Endothelial cell of umbilical vein (primary cell): ENCODE data around the gene GMPPB. TPM values are rescaled to one million over a fixed set of nuclear protein-coding genes. Genes with fewer than 3 reads are reported as not detected.
"Not testable (repeated sequence)": the region's sequence is repeated elsewhere in the genome, so short reads cannot be mapped to it uniquely, and the experiment has no call there.

Experiments
- BruUV-seq: library from RNA; stranded (reverse); fragments of 400-500 nt; replicated peaks from 2 replicates; lab custom pipeline; 2021; lab: Mats Ljungman, UMichigan
- CTCF ChIA-PET: fragments of 300-600, 350-600 bp; sonication (Branson Sonifier 250); formaldehyde crosslinking; loops from one replicate; lab custom pipeline; 2021; ENCODE audit warnings: antibody characterized with exemption, inconsistent platforms; lab: Charles Lee
- POLR2A ChIA-PET: fragments of 300-600, 350-600 bp; sonication (Branson Sonifier 250); formaldehyde crosslinking; loops from one replicate; lab custom pipeline; 2021; ENCODE audit warnings: antibody characterized with exemption, inconsistent platforms; lab: Charles Lee
- DNase-seq: peaks from one replicate; pipeline ENCODE4 v3.0.0-alpha.2; 2011; ENCODE audit warnings: low read depth, low spot score
- FAIRE-seq: peaks from 2 replicates; lab custom pipeline; 2011; peaks lifted over from hg19 to GRCh38; lab: Jason Lieb, UNC
- H2AFZ ChIP-seq: 2 replicates; pipeline ENCODE4 v1.6.0; 2012; ENCODE audit warnings: low read depth, low read length, control low read depth, inconsistent platforms
- H3K27ac ChIP-seq: 2 replicates; pipeline ENCODE4 v1.5.1; 2011; ENCODE audit warnings: low read depth, mild to moderate bottlenecking, control low read depth, low read length, moderate library complexity; ENCODE audit not compliant: insufficient read depth
- H3K27me3 ChIP-seq, 2 experiments: 2 replicates each; pipeline versions ENCODE4 v1.6.0 to v1.6.1; 2011; ENCODE audit warnings: low read length in 2 of 2, mixed read lengths in 1 of 2; ENCODE audit not compliant: control insufficient read depth in 2 of 2, insufficient read depth in 2 of 2
- H3K36me3 ChIP-seq, 2 experiments: 2 replicates in 1 of 2; 3 replicates in 1 of 2; pipeline ENCODE4 v1.5.1; 2011; ENCODE audit warnings: low read length in 2 of 2, mild to moderate bottlenecking in 1 of 2, moderate library complexity in 1 of 2; ENCODE audit not compliant: control insufficient read depth in 2 of 2, insufficient read depth in 2 of 2; ENCODE audit errors: extremely low read depth in 1 of 2
- H3K4me1 ChIP-seq: 3 replicates; pipeline ENCODE4 v1.5.1; 2011; ENCODE audit warnings: mild to moderate bottlenecking, low read length; ENCODE audit not compliant: control insufficient read depth, insufficient read depth; ENCODE audit errors: extremely low read depth
- H3K4me2 ChIP-seq: 2 replicates; pipeline ENCODE4 v1.6.1; 2011; ENCODE audit warnings: low read length, control low read depth, mixed read lengths; ENCODE audit not compliant: insufficient read depth
- H3K4me3 ChIP-seq, 3 experiments: fragments of 200-600 bp in 1 of 3; sonication (generic), shearing (Covaris generic) in 1 of 3; replicated peaks in 1 of 3; 2 replicates each; pipeline ENCODE4 v1.5.1; 2011 to 2016; ENCODE audit warnings: control low read depth in 3 of 3, low read length in 3 of 3, mild to moderate bottlenecking in 2 of 3, inconsistent platforms in 1 of 3, low read depth in 1 of 3, moderate library complexity in 1 of 3; ENCODE audit not compliant: insufficient read depth in 1 of 3
- H3K79me2 ChIP-seq: 2 replicates; pipeline ENCODE4 v1.6.0; 2012; ENCODE audit warnings: low read length, inconsistent platforms; ENCODE audit not compliant: control insufficient read depth, insufficient read depth
- H3K9ac ChIP-seq: replicated peaks from 2 replicates; pipeline ENCODE3; 2011; ENCODE audit warnings: low read length, control low read depth; ENCODE audit not compliant: insufficient read depth; ENCODE audit errors: extremely low read depth
- H3K9me1 ChIP-seq: replicated peaks from 3 replicates; pipeline ENCODE4 v1.6.0; 2011; ENCODE audit warnings: mild to moderate bottlenecking, low read length; ENCODE audit not compliant: control insufficient read depth, insufficient read depth; ENCODE audit errors: extremely low read depth
- H3K9me3 ChIP-seq: replicated peaks from 2 replicates; pipeline ENCODE4 v1.5.1; 2012; ENCODE audit warnings: low read length, inconsistent platforms; ENCODE audit not compliant: control insufficient read depth, insufficient read depth
- H4K20me1 ChIP-seq: replicated peaks from 2 replicates; pipeline ENCODE3; 2011; ENCODE audit warnings: mild to moderate bottlenecking, low read length; ENCODE audit not compliant: control insufficient read depth, insufficient read depth; ENCODE audit errors: extremely low read depth
- EZH2 ChIP-seq: IDR thresholded peaks from 2 replicates; pipeline ENCODE4 v1.6.1; 2012; ENCODE audit warnings: borderline replicate concordance, low read depth, mild to moderate bottlenecking, moderate library complexity, low read length, inconsistent platforms; ENCODE audit not compliant: severe bottlenecking
- FOS ChIP-seq: IDR thresholded peaks from 2 replicates; pipeline ENCODE4 v1.6.1; 2011; ENCODE audit warnings: mild to moderate bottlenecking, low read length, moderate library complexity, borderline replicate concordance; ENCODE audit not compliant: insufficient read depth
- GATA2 ChIP-seq: IDR thresholded peaks from 2 replicates; pipeline ENCODE4 v1.7.0; 2011; ENCODE audit warnings: low read depth, mild to moderate bottlenecking, moderate library complexity, mixed read lengths, low read length; ENCODE audit not compliant: insufficient read length, insufficient read depth
- JUN ChIP-seq: IDR thresholded peaks from 2 replicates; pipeline ENCODE4 v1.6.1; 2011; ENCODE audit warnings: borderline replicate concordance, low read depth; ENCODE audit not compliant: insufficient read length, insufficient read depth
- MYC ChIP-seq: IDR thresholded peaks from one replicate; pipeline ENCODE4 v1.6.1; 2011; ENCODE audit warnings: mild to moderate bottlenecking, low read depth, low read length
- POLR2A ChIP-seq: IDR thresholded peaks from 2 replicates; pipeline ENCODE4 v1.6.1; 2012; ENCODE audit warnings: low read depth, mild to moderate bottlenecking, control low read depth, low read length
- POLR2AphosphoS5 ChIP-seq: IDR thresholded peaks from 2 replicates; pipeline ENCODE4 v1.6.1; 2012; ENCODE audit warnings: low read depth, mild to moderate bottlenecking, control low read depth, low read length, moderate library complexity; ENCODE audit not compliant: insufficient read depth
- dilution Hi-C: fragments of 300-500 bp; cut with MboI; formaldehyde crosslinking; loops from one replicate; pipeline ENCODE4 v1.15.0; 2019; ENCODE audit warnings: low sequenced_read_pairs; ENCODE audit not compliant: extremely low pct_ligation_motif_present
- intact Hi-C: fragments of 100-400 bp; cut with micrococcal nuclease; formaldehyde crosslinking; loops from one replicate; pipeline ENCODE4 v1.10.0; 2022
- polyA plus RNA-seq, 4 experiments: library from polyadenylated mRNA; depleted of rRNA in 3 of 4; stranded (reverse) in 3 of 4; unstranded in 1 of 4; fragments of >200 nt; gene quantifications; 2 replicates each; pipeline versions ENCODE4 v1.2.1 to v1.2.3, GENCODE V29; 2011 to 2012; ENCODE audit warnings: missing spikeins in 1 of 4
- total RNA-seq: library from RNA; stranded (reverse); gene quantifications from 2 replicates; pipeline ENCODE4 v1.2.3, GENCODE V29; 2021
- TF ChIP-seq, protein P1 (sequence below), 2 donors: IDR thresholded peaks; 1 replicate in 1 of 2; 2 replicates in 1 of 2; pipeline ENCODE4 v1.5.1; 2011; ENCODE audit warnings: low read length in 2 of 2, mild to moderate bottlenecking in 2 of 2, moderate library complexity in 2 of 2, control low read depth in 1 of 2, inconsistent platforms in 1 of 2, low read depth in 1 of 2; ENCODE audit not compliant: insufficient read depth in 1 of 2; ENCODE audit errors: extremely low read depth in 1 of 2
- TF ChIP-seq, protein P2 (sequence below): IDR thresholded peaks from 2 replicates; pipeline ENCODE4 v1.6.1; 2011; ENCODE audit not compliant: insufficient read depth, insufficient read length

Gene GMPPB
- total and polyA plus RNA-seq, 2 donors (not counting 3 experiments of a cell fraction or from before 2014, with no cell fraction given), result 52.5 to 62.0 TPM

DNA sequence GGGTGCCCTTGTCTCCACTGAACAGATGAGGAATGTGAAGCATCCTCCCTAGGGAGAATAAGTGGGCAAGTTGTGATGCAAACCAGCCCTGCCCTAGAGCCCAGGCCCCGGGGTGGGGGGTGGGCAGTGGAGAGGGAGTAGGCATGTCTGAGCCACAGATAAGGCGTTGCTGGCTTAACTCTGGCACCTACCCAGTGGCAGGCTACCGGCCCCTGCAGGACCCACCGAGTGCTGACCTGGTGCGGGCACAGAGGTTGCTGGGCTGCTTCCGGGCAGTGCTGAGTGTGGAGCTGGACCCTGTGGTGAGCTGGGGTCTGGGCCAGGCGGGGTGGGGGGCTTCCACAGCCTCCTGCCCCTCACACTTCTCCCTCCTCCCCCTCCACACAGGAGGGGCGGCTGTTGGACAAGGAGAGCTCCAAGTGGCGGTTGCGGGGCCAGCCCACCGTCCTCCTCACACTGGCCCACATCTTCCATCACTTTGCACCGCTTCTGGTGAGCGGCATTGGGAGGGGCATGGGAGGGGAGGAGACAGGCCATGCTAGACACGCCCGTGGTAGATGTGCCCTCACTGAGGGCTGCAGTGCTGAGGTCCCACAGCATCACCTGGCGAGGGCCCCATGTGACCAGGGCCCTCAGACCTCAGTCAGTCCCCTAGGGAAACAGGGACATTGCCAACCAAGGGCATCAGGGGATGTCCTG lies 24.3 kb downstream of the GMPPB start:
- H3K9ac ChIP-seq, result no peak overlapping the region
- FAIRE-seq (no peak), DNase-seq (no peak)
- no peak for TF ChIP-seq POLR2A
- no peak for TF ChIP-seq JUN
- TF ChIP-seq FOS, result no peak
- no peak for TF ChIP-seq EZH2
- no peak for TF ChIP-seq POLR2AphosphoS5
- TF ChIP-seq, protein P1, sequence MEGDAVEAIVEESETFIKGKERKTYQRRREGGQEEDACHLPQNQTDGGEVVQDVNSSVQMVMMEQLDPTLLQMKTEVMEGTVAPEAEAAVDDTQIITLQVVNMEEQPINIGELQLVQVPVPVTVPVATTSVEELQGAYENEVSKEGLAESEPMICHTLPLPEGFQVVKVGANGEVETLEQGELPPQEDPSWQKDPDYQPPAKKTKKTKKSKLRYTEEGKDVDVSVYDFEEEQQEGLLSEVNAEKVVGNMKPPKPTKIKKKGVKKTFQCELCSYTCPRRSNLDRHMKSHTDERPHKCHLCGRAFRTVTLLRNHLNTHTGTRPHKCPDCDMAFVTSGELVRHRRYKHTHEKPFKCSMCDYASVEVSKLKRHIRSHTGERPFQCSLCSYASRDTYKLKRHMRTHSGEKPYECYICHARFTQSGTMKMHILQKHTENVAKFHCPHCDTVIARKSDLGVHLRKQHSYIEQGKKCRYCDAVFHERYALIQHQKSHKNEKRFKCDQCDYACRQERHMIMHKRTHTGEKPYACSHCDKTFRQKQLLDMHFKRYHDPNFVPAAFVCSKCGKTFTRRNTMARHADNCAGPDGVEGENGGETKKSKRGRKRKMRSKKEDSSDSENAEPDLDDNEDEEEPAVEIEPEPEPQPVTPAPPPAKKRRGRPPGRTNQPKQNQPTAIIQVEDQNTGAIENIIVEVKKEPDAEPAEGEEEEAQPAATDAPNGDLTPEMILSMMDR (IDR thresholded peaks at IDR 0.05; ENCODE audit: extremely low read depth in 1 of 2, insufficient read depth in 1 of 2, low read depth in 1 of 2, low read length in 2 of 2), result no peak
- no peak for TF ChIP-seq MYC
- TF ChIP-seq, protein P2, sequence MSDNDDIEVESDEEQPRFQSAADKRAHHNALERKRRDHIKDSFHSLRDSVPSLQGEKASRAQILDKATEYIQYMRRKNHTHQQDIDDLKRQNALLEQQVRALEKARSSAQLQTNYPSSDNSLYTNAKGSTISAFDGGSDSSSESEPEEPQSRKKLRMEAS, result no peak
- no peak for TF ChIP-seq GATA2
- no peaks in the 10 kb centered on the region for H3K9me3 ChIP-seq
- no peaks in the 10 kb centered on the region for H3K9me1 ChIP-seq
- CTCF ChIA-PET, result no interaction called here
- POLR2A ChIA-PET, result no interaction called here
- intact Hi-C loops (no loop called here), dilution Hi-C loops (no loop called here)
- H3K4me2 ChIP-seq, result no peak overlapping the region
- no peak overlapping the region for H3K27ac ChIP-seq
- BruUV-seq, result no TSS peak
- no peak overlapping the region for H2AFZ ChIP-seq
- no peaks in the 10 kb centered on the region for H3K79me2 ChIP-seq
- no peaks in the 10 kb centered on the region for H4K20me1 ChIP-seq
- no peaks in the 10 kb centered on the region for H3K27me3 ChIP-seq
- H3K36me3 ChIP-seq, result peaks cover 0 to 32% of the 10 kb centered on the region in 2 experiments
- no peak overlapping the region for H3K4me3 ChIP-seq
- H3K4me1 ChIP-seq, result peaks cover 5% of the 10 kb centered on the region

DNA sequence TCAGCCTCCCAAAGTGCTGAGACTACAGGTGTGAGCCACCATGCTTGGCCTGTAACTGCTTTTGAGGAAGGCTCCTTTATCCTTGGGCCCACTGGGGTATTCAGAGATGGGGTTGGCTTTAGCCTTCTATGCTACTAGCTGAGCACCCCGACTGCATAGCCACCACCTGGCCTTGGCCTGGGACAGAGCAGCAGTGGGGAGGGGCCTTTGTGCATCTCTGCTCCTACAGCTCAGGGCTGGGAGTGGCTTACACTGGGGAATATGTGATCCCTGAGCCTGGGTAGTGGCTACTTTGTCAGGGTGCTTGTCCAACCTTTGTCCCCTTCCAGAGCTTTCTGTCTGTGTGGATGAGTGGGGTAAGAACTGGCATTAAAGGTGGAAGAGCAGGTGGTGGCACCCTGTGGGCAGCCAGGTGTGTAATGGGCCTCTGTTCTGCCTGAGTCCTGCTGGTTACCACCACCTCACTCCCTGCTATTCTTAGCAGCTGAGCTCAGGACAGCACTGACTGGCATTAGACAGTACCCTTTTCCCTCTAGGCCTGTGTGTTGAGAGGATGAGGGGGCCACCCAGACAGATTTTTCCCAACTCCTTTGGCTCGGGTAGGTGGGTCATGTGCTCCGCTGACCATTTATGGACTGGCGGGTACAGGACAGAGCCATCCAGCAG lies 28.3 kb downstream of the GMPPB start:
- POLR2A ChIA-PET, H4K20me1 ChIP-seq, H2AFZ ChIP-seq, BruUV-seq, H3K27ac ChIP-seq, H3K9me1 ChIP-seq, CTCF ChIA-PET, dilution Hi-C loops, H3K4me2 ChIP-seq, H3K4me3 ChIP-seq, intact Hi-C loops, DNase-seq, H3K27me3 ChIP-seq, H3K9me3 ChIP-seq, H3K9ac ChIP-seq, H3K79me2 ChIP-seq, H3K4me1 ChIP-seq: not testable (repeated sequence)
- FAIRE-seq, result peak; percentile 78
- peaks cover 0 to 21% of the 10 kb centered on the region in 2 experiments for H3K36me3 ChIP-seq
